ENCODE data around the gene OXCT1. TPM values are rescaled to one million over a fixed set of nuclear protein-coding genes. Genes with fewer than 3 reads are reported as not detected.

OXCT1 gene
- 10 to 100 TPM in 2 of 3 donors, 1 to 10 TPM in 1; 8.9 to 27.0 (median 14.9) TPM for total RNA-seq
- long read RNA-seq, donor 1, transcript OXCT1-201 (17 exons, 3,388 nt): major isoform, 27 of 33 reads
- long read RNA-seq, donor 1, partial matches to known transcripts: 3 of 33 reads
- long read RNA-seq, donor 1, other reads (novel, unspliced or antisense): 3 of 33 reads
- long read RNA-seq, donor 2, transcript OXCT1-201 (17 exons, 3,388 nt): major isoform, 9 of 13 reads
- long read RNA-seq, donor 2, partial matches to known transcripts: 4 of 13 reads
- long read RNA-seq, donor 2, other reads (novel, unspliced or antisense): 0 of 13 reads

- H3K9me3 ChIP-seq: no peaks in the 10 kb centered on the region
- peak within 1 kb of the TSS; percentile 25 for H3K4me3 ChIP-seq
- H3K36me3 ChIP-seq (ENCODE audit: low read depth): no peaks in the 10 kb centered on the region
- H3K4me1 ChIP-seq (ENCODE audit: low read depth): peaks cover 8% of the 10 kb centered on the region
- intact Hi-C loops (cut with DNase I, micrococcal nuclease): no loop called here
- ATAC-seq (peak; percentile 95), DNase-seq (peak; percentile 86 to 94 (median 90))
- no peak for TF ChIP-seq CTCF (IDR thresholded peaks at IDR 0.05)
These were observed at the start of gene OXCT1 for GRCh38 chr5:41869724-41870626. Gene OXCT1, minus strand, starts transcription at chr5:41870425. Its CDS starts 67 bp downstream, at chr5:41870358.

- no peaks in the 10 kb centered on the region for H3K4me1 ChIP-seq (ENCODE audit: low read depth)
- H3K4me3 ChIP-seq: no peak overlapping the region
- TF ChIP-seq CTCF (IDR thresholded peaks at IDR 0.05): no peak
- no peak for DNase-seq
- H3K9me3 ChIP-seq: no peaks in the 10 kb centered on the region
- ATAC-seq: no peak
- H3K36me3 ChIP-seq (ENCODE audit: low read depth): no peaks in the 10 kb centered on the region
- intact Hi-C loops (cut with DNase I, micrococcal nuclease): no loop called here
These were observed 47.9 kb upstream of the OXCT1 start for GRCh38 chr5:41918105-41918504.

GRCh38 chr5:41908374-41909079 is 38.3 kb upstream of the OXCT1 start:
- ATAC-seq: no peak
- no peak overlapping the region for H3K4me3 ChIP-seq
- intact Hi-C loops (cut with DNase I, micrococcal nuclease): no loop called here
- TF ChIP-seq CTCF (IDR thresholded peaks at IDR 0.05): no peak
- H3K4me1 ChIP-seq (ENCODE audit: low read depth): peaks cover 13% of the 10 kb centered on the region
- DNase-seq: no peak
- H3K36me3 ChIP-seq (ENCODE audit: low read depth): no peaks in the 10 kb centered on the region
- H3K9me3 ChIP-seq: no peaks in the 10 kb centered on the region

GRCh38 chr5:41906151-41906550 is 35.9 kb upstream of the OXCT1 start:
- H3K4me3 ChIP-seq: no peak overlapping the region
- intact Hi-C loops (cut with DNase I, micrococcal nuclease): no loop called here
- H3K36me3 ChIP-seq (ENCODE audit: low read depth): no peaks in the 10 kb centered on the region
- ATAC-seq (no peak), DNase-seq (no peak)
- H3K4me1 ChIP-seq (ENCODE audit: low read depth): peaks cover 13% of the 10 kb centered on the region
- no peak for TF ChIP-seq CTCF (IDR thresholded peaks at IDR 0.05)
- H3K9me3 ChIP-seq: no peaks in the 10 kb centered on the region

GRCh38 chr5:41903892-41904799 is 33.9 kb upstream of the OXCT1 start, which contains the start of gene RIMOC1:
Gene RIMOC1, plus strand, starts transcription at chr5:41904344. Its CDS starts 24 bp downstream, at chr5:41904368.
- H3K9me3 ChIP-seq: no peaks in the 10 kb centered on the region
- peak; percentile 99 for ATAC-seq
- H3K4me3 ChIP-seq: peak within 1 kb of the TSS; percentile 40
- peak; percentile 98 to 99 (median 99) for DNase-seq
- TF ChIP-seq CTCF (IDR thresholded peaks at IDR 0.05): no peak
- H3K4me1 ChIP-seq (ENCODE audit: low read depth): peaks cover 13% of the 10 kb centered on the region
- H3K36me3 ChIP-seq (ENCODE audit: low read depth): no peaks in the 10 kb centered on the region
- intact Hi-C loops (cut with DNase I, micrococcal nuclease): no loop called here
